Measurements from ENCODE around the gene ANXA11. TPM values are rescaled to one million over a fixed set of nuclear protein-coding genes. Genes with fewer than 3 reads are reported as not detected.

The ANXA11 gene
- total RNA-seq = 100 to 1,000 TPM; 281 to 289 TPM

GRCh38 chr10:80205477-80206276 is at the start of gene ANXA11:
Gene ANXA11, minus strand, starts transcription at chr10:80205537. Its CDS starts 32,676 bp downstream, at chr10:80172861.

DNA sequence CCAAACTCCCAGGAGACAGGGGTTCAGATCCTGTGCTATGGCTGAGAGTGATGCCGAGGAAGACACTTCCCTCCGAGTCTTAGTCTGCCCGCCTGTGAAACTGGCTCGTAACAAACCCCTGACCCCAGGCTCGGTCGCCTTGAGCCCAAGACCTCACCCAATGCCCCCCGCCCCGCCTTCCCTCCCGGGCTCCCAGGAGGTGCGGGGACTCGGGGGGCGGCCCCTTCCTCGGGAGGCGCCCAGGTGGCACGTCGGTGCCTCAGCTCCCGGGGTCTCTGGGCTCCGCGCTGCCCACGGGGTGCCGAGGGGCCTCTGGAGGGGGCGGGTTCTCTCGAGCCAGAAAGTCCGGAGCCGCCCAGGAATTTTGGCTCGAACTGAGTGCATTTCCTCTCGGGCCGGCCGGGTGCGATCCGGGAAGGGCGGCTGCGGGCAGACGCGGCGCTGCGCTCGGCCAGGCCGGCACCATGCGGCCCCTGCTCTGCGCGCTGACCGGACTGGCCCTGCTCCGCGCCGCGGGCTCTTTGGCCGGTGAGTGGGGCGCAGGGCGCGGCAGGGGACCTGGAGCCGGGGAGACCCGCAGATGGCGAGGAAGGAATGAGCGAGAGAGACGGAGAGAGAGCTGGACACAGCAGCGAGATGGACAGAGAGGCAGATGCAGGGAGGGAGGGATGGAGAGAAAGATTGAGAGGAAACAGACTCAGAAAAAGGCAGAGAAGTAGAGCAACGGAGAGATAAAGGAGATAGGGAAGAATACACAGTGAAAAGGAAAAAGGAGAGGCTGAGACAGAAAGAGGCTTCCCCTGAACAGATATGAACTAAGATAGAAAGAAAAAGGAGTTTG is 72.8 kb downstream of the ANXA11 start, which contains the start of gene PLAC9:
Gene PLAC9 (plus strand): TSS at position 432 of the 841 bp plus-strand sequence. CDS start 33 bp downstream, at position 465.

Other genes starting within 250 kb of the ANXA11 start
- 10 to 100 TPM; 16.2 to 18.7 TPM for gene TMEM254, start 126.9 kb downstream of the ANXA11 start, total RNA-seq
- gene PLAC9, start 72.8 kb downstream of the ANXA11 start, total RNA-seq = not detected
- gene MAT1A, start 84.1 kb upstream of the ANXA11 start, total RNA-seq = not detected
- gene DYDC1, start 151.2 kb upstream of the ANXA11 start, total RNA-seq = not detected
- gene DYDC2, start 151.2 kb upstream of the ANXA11 start, total RNA-seq = not detected
- gene PRXL2A, start 203.0 kb upstream of the ANXA11 start, total RNA-seq = 1 to 10 TPM; 8.5 to 8.8 TPM
- 100 to 1,000 TPM; 138 to 145 TPM for gene TSPAN14, start 248.8 kb upstream of the ANXA11 start, total RNA-seq